K562 (cell line): ENCODE results near the gene SEMA6B. TPM values are rescaled to one million over a fixed set of nuclear protein-coding genes. Genes with fewer than 3 reads are reported as not detected.

Experiments used
- ATAC-seq: fragments of 200-7000 bp; cut with Tn5 transposase; 3 replicates; pipeline ENCODE4 v1.9.1; 2020; ENCODE audit warnings: moderate library complexity
- BruUV-seq: library from RNA; stranded (reverse); fragments of 400-500 nt; replicated peaks from 2 replicates; lab custom pipeline; 2021; lab: Mats Ljungman, UMichigan
- CTCF ChIA-PET: fragments of 300-600 bp; formaldehyde crosslinking; extraction: SDS; loops from one replicate; lab custom pipeline; 2021; ENCODE audit warnings: low intra/inter-chr PET ratio; lab: Yijun Ruan, JAX
- POLR2A ChIA-PET: fragments of 300-600, 350-650 bp; sonication (Branson Sonifier 250); formaldehyde crosslinking; extraction: SDS; loops from one replicate; lab custom pipeline; 2021; ENCODE audit warnings: antibody characterized with exemption, inconsistent platforms; lab: Yijun Ruan, JAX
- DNase-seq, 4 experiments: peaks; one replicate each; pipeline versions ENCODE4 v3.0.0 to v3.0.0-alpha.2; 2011 to 2018; ENCODE audit warnings: low spot score in 3 of 4, mixed read lengths in 3 of 4; ENCODE audit errors: extremely low read depth in 1 of 4
- FAIRE-seq: peaks from 2 replicates; lab custom pipeline; 2011; peaks lifted over from hg19 to GRCh38; lab: Jason Lieb, UNC
- H2AFZ ChIP-seq: 2 replicates; pipeline ENCODE4 v1.6.0; 2011; ENCODE audit warnings: low read depth, low read length, control low read depth, inconsistent platforms
- H3K27ac ChIP-seq: fragments of 200-600 bp; 3 replicates; pipeline ENCODE4 v1.8.0; 2011; ENCODE audit warnings: low read depth, mild to moderate bottlenecking, control low read depth, inconsistent platforms, low read length, moderate library complexity, mixed read lengths; ENCODE audit errors: extremely low read depth
- H3K27me3 ChIP-seq, 2 experiments: fragments of 300-600 bp in 1 of 2; 2 replicates in 1 of 2; 3 replicates in 1 of 2; pipeline versions ENCODE4 v1.6.0 to v1.8.0; 2011; ENCODE audit warnings: inconsistent platforms in 2 of 2, low read length in 2 of 2, mild to moderate bottlenecking in 1 of 2, mixed read lengths in 1 of 2, moderate library complexity in 1 of 2; ENCODE audit not compliant: control insufficient read depth in 2 of 2, insufficient read depth in 2 of 2
- H3K36me3 ChIP-seq: fragments of 300-600 bp; 3 replicates; pipeline ENCODE4 v1.8.0; 2011; ENCODE audit warnings: mild to moderate bottlenecking, low read length, inconsistent platforms; ENCODE audit not compliant: control insufficient read depth, insufficient read depth
- H3K4me1 ChIP-seq, 2 experiments: fragments of 200-600 bp in 1 of 2; replicated peaks in 1 of 2; 2 replicates in 1 of 2; 3 replicates in 1 of 2; pipeline versions ENCODE4 v1.5.1 to v1.8.0; 2011; ENCODE audit warnings: inconsistent platforms in 2 of 2, low read length in 2 of 2, mild to moderate bottlenecking in 1 of 2, mixed read lengths in 1 of 2, moderate library complexity in 1 of 2; ENCODE audit not compliant: control insufficient read depth in 2 of 2, insufficient read depth in 2 of 2
- H3K4me2 ChIP-seq: 2 replicates; pipeline ENCODE4 v1.6.1; 2011; ENCODE audit warnings: low read length, control low read depth, inconsistent platforms, mixed read lengths; ENCODE audit not compliant: insufficient read depth
- H3K4me3 ChIP-seq: fragments of 200-600 bp; sonication (generic), shearing (Covaris generic); 2 replicates; pipeline ENCODE4 v1.5.1; 2016; ENCODE audit warnings: control low read depth, inconsistent platforms
- H3K79me2 ChIP-seq: fragments of 200-600 bp; 3 replicates; pipeline ENCODE4 v1.8.0; 2011; ENCODE audit warnings: low read length, inconsistent platforms; ENCODE audit not compliant: control insufficient read depth, insufficient read depth
- H3K9ac ChIP-seq, 2 experiments: 2 replicates each; pipeline versions ENCODE4 v1.6.0 to v1.6.1; 2011; ENCODE audit warnings: low read depth in 2 of 2, low read length in 2 of 2, control low read depth in 1 of 2, inconsistent platforms in 1 of 2, mild to moderate bottlenecking in 1 of 2, mixed read lengths in 1 of 2; ENCODE audit not compliant: insufficient read depth in 1 of 2
- H3K9me1 ChIP-seq: one replicate; pipeline ENCODE4 v1.6.0; 2011; ENCODE audit warnings: inconsistent platforms, mild to moderate bottlenecking, low read length, moderate library complexity; ENCODE audit not compliant: control insufficient read depth, insufficient read depth
- H3K9me3 ChIP-seq: replicated peaks from 2 replicates; pipeline ENCODE4 v1.5.1; 2011; ENCODE audit warnings: low read depth, low read length, inconsistent platforms; ENCODE audit not compliant: control insufficient read depth, insufficient read depth
- H4K20me1 ChIP-seq: replicated peaks from 2 replicates; pipeline ENCODE4 v1.6.1; 2011; ENCODE audit warnings: low read length, inconsistent platforms, mixed read lengths; ENCODE audit not compliant: control insufficient read depth, insufficient read depth
- BCOR ChIP-seq: fragments of 450-650 bp; IDR thresholded peaks from 2 replicates; pipeline ENCODE4 v1.6.1; 2016
- FOXK2 ChIP-seq, 2 experiments: fragments of 450-650 bp; IDR thresholded peaks in 1 of 2; conservative IDR thresholded peaks in 1 of 2; 2 replicates each; pipeline ENCODE4 v1.6.1; 2016; ENCODE audit warnings: low read depth in 2 of 2, mild to moderate bottlenecking in 1 of 2
- HNRNPL ChIP-seq: fragments of 200-400 bp; formaldehyde crosslinking; IDR thresholded peaks from 2 replicates; pipeline ENCODE4 v1.6.1; 2017; ENCODE audit warnings: low read depth, mild to moderate bottlenecking, low read length
- KDM1A ChIP-seq, 2 experiments: fragments of 450-650 bp; IDR thresholded peaks; 2 replicates each; pipeline ENCODE4 v1.6.1; 2016; ENCODE audit warnings: mild to moderate bottlenecking in 2 of 2
- RBM25 ChIP-seq: fragments of 200-400 bp; formaldehyde crosslinking; IDR thresholded peaks from 2 replicates; pipeline ENCODE4 v1.6.1; 2018; ENCODE audit warnings: low read length, low read depth, moderate library complexity; ENCODE audit not compliant: severe bottlenecking
- REST ChIP-seq, 2 experiments: fragments of 450-650 bp; formaldehyde crosslinking in 1 of 2; IDR thresholded peaks; 2 replicates each; pipeline versions ENCODE4 v1.4.0 to v1.6.1; 2014 to 2020; ENCODE audit warnings: mild to moderate bottlenecking in 2 of 2, borderline replicate concordance in 1 of 2, low read depth in 1 of 2
- SMARCA5 ChIP-seq: fragments of 450-650 bp; IDR thresholded peaks from 2 replicates; pipeline ENCODE4 v1.6.1; 2016
- ZFP36 ChIP-seq: fragments of 150-350 bp; IDR thresholded peaks from 2 replicates; pipeline ENCODE4 v1.6.1; 2018; ENCODE audit warnings: low read length, low read depth; ENCODE audit not compliant: partially characterized antibody
- ZNF436 ChIP-seq: fragments of 250-450, 450-650 bp; sonication (Bioruptor Pico); formaldehyde crosslinking; IDR thresholded peaks from 2 replicates; pipeline ENCODE4 v1.7.0; 2020; ENCODE audit warnings: mild to moderate bottlenecking
- WGBS: fragments of 100-300 bp; shearing (Covaris generic); methylation state at CpG from one replicate; pipeline ENCODE4 v1.1.6; 2016; ENCODE audit warnings: low coverage, mixed read lengths; ENCODE audit not compliant: insufficient coverage; ENCODE audit errors: missing lambda C conversion rate; 5-methylcytosine and 5-hydroxymethylcytosine counted together
- in situ Hi-C: fragments of 300-500 bp; cut with MboI; formaldehyde crosslinking; loops from 4 replicates; pipeline ENCODE4 v1.15.0; 2018; ENCODE audit warnings: inconsistent platforms, mixed read lengths
- intact Hi-C: fragments of 100-400 bp; cut with micrococcal nuclease; formaldehyde crosslinking; loops from 2 replicates; pipeline ENCODE4 v1.14.2; 2022
- polyA plus RNA-seq, 8 experiments: library from polyadenylated mRNA; depleted of rRNA in 4 of 8; stranded (reverse) in 5 of 8; unstranded in 3 of 8; fragments of >200 nt; fragmentation: Nextera tagmentation in 2 of 8; fragmentation: Illumina TruSeq in 1 of 8; extraction: Ambion mirVana in 2 of 8; extraction: Trizol in 1 of 8; gene quantifications; 2 replicates each; pipeline versions ENCODE4 v1.2.1 to v1.2.3, GENCODE V29; 2011 to 2014; ENCODE audit warnings: inconsistent platforms in 1 of 8, missing spikeins in 1 of 8
- total RNA-seq, 7 experiments: library from RNA; depleted of rRNA in 6 of 7; stranded (reverse); fragments of >200 nt in 6 of 7; fragmentation: Illumina TruSeq in 2 of 7; extraction: Trizol in 2 of 7; gene quantifications; 2 replicates each; pipeline versions ENCODE4 v1.2.1 to v1.2.3, GENCODE V29; 2011 to 2021; ENCODE audit warnings: low replicate concordance in 1 of 7

The SEMA6B gene
- total and polyA plus RNA-seq, 9 of the 15 experiments (the other 6 are each of a cell fraction or from before 2014, with no cell fraction given): 0.65 to 4.6 (median 2.5) TPM; not detected in 2

GRCh38 chr19:4592445-4592844, 33.0 kb upstream of the SEMA6B start:
- ChIA-PET CTCF (no interaction called here), POLR2A (interaction anchor here (0.6 to 0.7 kb wide), 2 partner anchors 14 to 57 kb away, joined by 4 to 6 read pairs; partner anchors contain the start of gene PLIN5)
- H3K36me3 ChIP-seq: no peaks in the 10 kb centered on the region
- peaks cover 3 to 9% of the 10 kb centered on the region in 2 experiments; a peak in 2 of 5 replicates for H3K4me1 ChIP-seq
- ATAC-seq: no peak
- H3K79me2 ChIP-seq: no peaks in the 10 kb centered on the region
- H2AFZ ChIP-seq: no peak overlapping the region
- intact Hi-C loops: no loop called here
- in situ Hi-C loops: no loop called here
- no peaks in the 10 kb centered on the region for H3K9me1 ChIP-seq
- DNase-seq: no peak
- BruUV-seq: no TSS peak
- H3K4me2 ChIP-seq: no peak overlapping the region
- H4K20me1 ChIP-seq: no peaks in the 10 kb centered on the region
- FAIRE-seq: no peak
- no peaks in the 10 kb centered on the region for H3K27me3 ChIP-seq
- TF ChIP-seq RBM25 (peak; percentile 87), REST (IDR thresholded peaks at IDR 0.05; ENCODE audit: borderline replicate concordance) (no peak), REST (CRISPR knock-in tag; IDR thresholded peaks at IDR 0.05; ENCODE audit: low read depth) (no peak), ZNF436 (CRISPR knock-in tag) (peak; percentile 68; the same call in 1 of the 2 replicates), FOXK2 (conservative IDR thresholded peaks at IDR 0.05 in 1 of 2, IDR thresholded peaks at IDR 0.05 in 1 of 2; ENCODE audit: low read depth in 2 of 2) (no peak), HNRNPL (no peak), ZFP36 (peak; percentile 96), SMARCA5 (peak; percentile 64; the same call in 1 of the 2 replicates), KDM1A (IDR thresholded peaks at IDR 0.05) (peak in 1 of 2 experiments; percentile 56; a peak in 1 of 4 replicates), BCOR (peak; percentile 83)
- TF ChIP-seq, all 486 proteins: peak for 6
- Histone ChIP-seq H3K4me3 (no peak overlapping the region), H3K9ac (no peak overlapping the region), H3K9me3 (no peaks in the 10 kb centered on the region), H3K27ac (no peak overlapping the region)
- WGBS: 33% methylated on average over 4 of the region's 5 CpGs
